HG03378 (cell line): ENCODE measurements around the gene COPZ2.
"Not testable (repeated sequence)": the region's sequence is repeated elsewhere in the genome, so short reads cannot be mapped to it uniquely, and the experiment has no call there.

ENCODE experiments used
- ATAC-seq: cut with Tn5 transposase; IDR thresholded peaks from one replicate; pipeline ENCODE4 v1.9.1; 2021; ENCODE audit warnings: mild to moderate bottlenecking, moderate library complexity; ENCODE audit not compliant: unreplicated experiment

Gene COPZ2, protein sequence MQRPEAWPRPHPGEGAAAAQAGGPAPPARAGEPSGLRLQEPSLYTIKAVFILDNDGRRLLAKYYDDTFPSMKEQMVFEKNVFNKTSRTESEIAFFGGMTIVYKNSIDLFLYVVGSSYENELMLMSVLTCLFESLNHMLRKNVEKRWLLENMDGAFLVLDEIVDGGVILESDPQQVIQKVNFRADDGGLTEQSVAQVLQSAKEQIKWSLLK

DNA sequence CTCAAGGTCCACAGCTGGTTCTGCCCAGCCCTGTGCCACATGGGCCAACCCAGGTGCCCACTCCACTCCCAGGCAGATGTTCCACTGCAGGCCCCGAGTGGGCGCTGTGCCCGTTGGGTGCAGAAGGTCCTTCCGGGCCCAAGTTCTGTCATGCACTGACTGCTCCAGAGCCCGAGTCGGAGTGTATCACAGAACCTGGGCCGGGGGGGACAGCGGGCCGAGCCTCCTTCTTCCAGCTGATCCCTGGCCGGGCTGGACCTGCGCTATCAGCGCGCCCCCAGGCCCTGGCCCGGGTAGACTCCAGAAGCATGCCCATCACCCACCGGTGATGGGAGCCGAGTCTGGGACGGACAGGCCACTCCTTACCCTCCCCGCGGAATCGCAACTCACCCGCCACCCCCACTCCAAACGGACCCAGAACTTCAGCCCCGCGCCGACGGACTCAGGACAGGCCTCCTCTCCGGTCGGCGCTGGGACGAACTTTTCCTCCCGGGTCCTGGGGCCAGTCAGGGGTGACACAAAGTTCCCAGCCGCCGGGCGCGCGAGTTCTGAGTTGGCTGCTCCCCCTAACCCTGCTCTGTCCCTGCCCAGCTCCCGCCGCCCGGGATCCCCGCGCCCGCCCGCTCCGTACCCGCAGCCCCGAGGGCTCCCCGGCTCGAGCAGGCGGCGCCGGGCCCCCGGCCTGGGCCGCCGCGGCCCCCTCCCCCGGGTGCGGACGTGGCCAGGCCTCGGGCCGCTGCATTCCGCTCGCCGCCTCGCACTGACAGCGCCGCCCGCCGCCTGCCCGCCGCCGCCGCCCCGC lies at the start of gene COPZ2:
TSS of gene COPZ2 (minus strand) at position 762 of the 802 bp plus-strand sequence. CDS start at position 742, 20 bp downstream.
- ATAC-seq: no peak

DNA sequence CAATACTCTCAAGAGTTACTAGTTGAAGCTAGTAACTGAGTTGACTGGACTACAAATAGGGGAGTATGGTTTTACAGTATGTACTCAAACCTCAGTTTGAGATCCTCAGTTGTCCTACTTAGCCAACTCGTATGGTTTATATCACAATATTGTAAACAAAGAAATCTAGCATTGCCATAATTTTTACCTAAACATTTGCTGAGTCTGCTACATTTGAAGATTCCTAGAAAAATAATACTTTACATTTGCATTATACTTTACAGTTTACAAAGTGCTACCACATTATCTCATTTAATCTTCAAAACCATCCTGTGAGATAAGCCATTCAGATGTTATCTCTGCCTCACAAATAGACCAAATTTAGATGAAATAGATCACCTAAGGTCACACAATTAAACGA lies 47.3 kb upstream of the COPZ2 start:
- ATAC-seq: no peak

DNA sequence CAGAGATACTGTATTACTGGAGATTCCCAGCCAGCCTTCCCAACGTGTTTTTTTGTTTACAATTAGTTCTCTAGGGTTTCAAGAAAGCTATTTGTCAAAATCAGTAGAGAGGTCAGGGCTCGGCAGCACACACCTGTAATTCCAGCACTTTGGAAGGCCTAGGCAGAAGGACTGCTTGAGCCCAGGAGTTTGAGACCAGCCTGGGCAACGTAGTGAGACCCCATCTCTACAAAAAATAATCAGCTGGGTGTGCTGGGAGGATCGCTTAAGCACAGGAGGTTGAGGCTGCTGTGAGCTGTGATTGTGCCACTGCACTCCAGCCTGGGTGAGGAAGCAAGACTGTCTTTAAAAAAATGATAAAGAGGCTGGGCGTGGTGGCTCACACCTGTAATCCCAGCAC lies 44.3 kb upstream of the COPZ2 start:
- ATAC-seq: no peak

DNA sequence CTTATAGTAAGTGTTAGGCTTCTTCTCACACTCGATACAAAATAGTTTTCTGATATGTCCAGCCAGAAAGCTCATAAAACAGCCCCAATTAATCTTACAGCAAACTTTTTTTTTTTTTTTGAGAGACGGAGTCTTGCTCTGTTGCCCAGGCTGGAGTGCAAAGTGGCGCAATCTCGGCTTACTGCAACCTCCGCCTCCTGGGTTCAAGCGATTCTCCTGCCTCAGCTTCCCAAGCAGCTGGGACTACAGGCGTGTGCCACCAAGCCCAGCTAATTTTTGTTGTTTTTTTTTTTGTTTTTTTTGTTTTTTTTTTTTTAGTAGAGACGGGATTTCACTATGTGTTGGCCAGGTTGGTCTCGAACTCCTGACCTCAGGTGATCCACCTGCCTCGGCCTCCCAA lies 39.6 kb upstream of the COPZ2 start:
- ATAC-seq: not testable (repeated sequence)

DNA sequence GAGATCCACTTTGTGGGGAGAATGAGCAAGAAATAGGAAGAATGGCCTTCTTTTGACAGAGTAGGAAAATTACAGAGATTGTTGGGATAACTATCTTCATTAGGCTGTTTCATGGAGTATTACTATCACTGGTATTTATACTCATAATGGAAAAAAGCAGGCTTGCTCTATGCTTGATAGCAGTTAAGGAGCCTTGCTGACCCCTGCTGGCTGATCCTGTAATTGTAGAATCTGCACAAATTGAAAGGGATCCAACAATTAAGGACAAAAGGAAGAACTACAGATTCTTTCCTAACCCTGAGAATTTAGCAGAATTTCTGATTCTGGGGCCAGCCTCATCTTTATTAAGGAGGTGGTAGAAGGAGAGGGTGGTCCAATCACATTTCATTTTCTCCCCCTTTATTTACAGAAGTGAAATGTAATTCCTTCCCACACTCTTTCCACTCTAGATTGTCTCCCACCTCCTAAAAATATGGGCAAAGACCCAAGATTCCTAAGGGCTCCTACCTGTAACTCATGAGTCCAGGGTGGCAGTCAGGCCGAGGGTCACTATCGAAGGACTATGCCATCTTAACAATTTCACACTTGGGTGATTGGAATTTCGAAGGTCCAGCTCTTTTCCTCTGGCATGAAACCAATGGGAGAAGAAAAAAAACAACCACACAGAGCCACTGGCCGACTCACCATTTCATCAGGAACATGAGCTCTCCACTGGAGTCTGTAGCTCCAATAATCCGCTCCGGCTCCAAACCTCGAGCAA lies 36.9 kb upstream of the COPZ2 start:
- ATAC-seq: no peak

DNA sequence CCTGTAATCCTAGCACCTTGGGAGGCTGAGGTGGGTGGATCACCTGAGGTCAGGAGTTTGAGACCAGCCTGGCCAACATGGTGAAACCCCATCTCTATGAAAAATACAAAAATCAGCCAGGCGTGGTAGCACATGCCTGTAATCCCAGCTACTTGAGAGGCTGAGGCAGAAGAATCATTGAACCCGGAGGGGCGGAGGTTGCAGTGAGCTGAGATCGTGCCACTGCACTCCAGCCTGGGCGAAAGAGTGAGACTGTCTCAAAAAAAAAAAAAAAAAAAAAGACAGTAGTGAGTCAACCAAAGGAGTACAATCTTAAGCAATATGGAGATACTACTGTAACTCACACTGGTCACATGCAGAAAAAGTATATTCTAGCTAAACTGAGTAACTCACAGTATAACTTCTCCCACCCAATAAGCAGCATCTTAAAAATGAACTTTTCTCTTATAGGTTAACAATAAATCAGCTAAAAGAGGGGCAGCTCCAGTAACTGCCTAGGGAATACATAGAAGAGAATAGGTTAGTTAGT lies 36.0 kb upstream of the COPZ2 start:
- ATAC-seq: not testable (repeated sequence)

DNA sequence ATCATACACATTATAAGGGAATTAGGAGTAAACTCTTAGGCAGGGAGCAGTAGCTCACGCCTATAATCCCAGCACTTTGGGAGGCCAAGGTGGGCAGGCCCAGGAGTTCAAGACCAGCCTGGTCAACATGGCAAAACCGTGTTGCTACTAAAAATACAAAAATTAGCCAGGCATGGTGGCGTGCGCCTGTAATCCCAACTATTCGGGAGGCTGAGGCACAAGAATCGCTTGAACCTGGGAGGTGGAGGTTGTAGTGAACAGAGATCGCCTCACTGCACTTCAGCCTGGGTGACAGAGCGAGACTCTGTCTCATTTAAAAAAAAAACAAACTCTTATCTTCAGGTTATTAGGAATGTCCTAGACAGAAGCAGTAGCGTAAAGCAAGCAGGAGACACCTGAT lies 35.2 kb upstream of the COPZ2 start:
- not testable (repeated sequence) for ATAC-seq

DNA sequence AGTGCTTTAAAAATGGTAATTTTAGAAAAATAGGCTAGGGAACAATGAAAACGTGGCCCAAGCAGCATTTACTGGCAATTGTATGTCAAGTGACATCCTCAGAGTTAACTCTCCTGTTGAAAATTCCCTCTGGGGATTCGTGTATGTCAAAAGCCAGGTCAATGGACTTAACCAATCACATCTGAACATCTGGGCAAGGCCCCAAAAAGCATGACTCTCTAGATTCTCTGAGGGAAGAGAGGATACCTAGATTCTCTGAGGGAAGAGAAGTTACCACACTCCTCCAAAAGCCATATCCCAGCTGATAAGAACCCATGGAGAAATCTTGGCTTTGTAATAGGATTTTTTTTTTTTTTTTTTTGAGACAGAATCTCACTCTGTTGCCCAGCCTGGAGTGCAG lies 34.1 kb upstream of the COPZ2 start:
- ATAC-seq: no peak

DNA sequence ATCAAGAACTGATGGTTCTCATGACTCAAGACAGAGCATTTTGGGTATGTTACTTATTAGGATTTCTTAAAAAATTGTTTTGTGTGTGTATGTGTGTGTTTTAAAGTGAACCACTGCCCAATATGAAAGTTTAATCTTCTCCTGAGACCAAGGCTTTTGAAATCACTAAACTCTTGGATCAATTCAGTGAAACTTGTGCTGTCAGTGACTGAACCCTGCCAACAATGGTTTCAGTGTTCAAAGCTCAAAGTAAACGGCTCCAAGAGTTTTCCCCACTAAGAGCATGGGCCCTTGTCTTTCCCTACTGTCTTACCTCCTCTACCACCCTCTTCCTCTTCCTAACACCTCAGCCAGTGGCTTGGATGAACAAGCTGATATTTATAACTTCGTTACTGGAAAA lies 32.6 kb upstream of the COPZ2 start:
- no peak for ATAC-seq

DNA sequence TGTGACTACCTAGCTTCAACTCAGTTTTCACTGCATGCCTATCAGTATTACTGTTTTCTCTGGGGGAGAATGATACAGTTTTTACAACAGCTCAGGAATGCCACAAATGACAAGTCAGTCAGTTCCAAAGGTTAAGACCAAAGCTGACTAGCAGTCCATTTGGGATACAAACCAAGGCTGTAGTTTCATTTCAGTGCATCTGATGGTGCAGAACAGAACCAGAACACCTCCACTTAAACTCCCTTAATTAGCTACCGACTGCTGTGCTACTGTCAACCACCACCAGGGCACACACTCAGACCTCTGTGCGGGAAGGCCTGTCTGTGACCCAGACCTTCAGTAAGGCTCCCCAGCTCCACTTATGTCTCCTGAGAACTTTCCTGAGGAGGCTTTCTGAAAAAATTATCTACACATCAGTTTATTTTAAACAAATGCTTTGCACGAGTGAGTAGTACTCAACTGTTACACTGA lies 30.9 kb upstream of the COPZ2 start:
- ATAC-seq: no peak

DNA sequence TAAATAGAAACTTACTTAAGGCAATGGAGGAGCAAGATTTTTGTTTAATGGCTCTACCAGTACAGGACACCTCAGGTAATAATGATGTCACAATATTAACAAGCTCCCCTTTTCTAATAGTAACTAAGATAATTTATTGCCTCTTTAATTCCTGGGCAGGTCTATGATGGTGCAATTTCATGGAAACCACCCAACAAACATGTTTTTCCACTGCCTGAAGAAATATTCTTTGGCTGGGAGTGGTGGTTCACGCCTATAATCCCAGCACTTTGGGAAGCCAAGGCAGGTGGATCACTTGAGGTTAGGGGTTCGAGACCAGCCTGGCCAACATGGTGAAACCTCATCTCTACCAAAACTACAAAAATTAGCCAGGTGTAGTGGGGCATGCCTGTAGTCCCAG lies 30.2 kb upstream of the COPZ2 start:
- ATAC-seq: not testable (repeated sequence)

DNA sequence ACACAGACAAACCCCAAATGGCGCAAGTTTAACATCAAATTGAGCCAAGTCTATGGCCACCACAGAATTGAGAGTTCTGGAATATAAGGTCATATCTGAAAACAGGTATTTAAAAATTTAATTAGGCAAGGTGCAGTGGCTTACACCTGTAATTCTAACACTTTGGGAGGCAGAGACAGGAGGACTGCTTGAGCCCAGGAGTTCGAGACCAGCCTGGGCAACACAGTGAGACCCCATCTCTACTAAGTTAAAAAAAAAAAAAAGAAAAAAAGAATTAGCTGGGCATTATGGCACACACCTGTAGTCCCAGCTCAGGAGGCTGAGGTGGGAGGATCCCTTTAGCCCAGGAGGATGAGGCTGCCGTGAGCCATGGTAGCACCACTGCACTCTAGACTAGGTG lies 29.6 kb upstream of the COPZ2 start:
- ATAC-seq: no peak

DNA sequence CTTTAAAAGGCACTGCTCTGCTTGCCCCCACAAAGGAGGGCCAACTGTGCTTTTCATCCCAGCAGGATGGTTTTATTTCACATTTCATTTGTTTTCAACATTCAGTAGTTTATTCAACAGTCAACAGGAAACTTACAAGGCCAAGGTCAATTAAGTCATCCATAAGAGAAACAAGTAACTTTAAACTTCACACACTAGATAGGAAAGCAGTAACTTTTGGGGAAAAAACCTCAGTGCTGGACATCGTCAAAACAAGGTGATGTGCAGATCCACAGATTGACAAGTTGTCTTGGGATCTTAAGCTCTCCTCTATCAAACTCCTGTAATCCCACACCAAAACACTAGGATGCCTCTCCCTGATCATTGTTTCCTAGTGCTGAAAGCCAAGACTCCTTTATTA lies 29.1 kb upstream of the COPZ2 start:
- no peak for ATAC-seq

DNA sequence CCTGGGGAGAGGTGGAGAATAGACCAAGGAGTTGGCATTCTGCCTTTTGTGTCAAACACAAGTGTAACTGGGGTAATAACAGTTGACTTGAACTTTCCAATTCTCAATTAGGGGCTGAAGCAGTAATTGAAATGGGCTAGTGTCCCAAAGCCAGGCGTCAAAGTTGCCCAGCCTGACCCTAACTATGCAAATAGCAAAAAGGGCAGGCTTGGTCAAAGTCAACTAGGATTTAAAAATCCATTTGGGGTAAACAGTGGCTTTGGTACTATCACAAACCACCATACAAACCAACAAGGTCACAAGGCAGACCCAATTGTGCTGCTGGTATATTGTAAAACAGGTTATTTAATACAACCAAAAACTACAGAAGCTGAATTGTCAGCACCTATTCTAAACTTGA lies 28.6 kb upstream of the COPZ2 start:
- ATAC-seq: no peak

DNA sequence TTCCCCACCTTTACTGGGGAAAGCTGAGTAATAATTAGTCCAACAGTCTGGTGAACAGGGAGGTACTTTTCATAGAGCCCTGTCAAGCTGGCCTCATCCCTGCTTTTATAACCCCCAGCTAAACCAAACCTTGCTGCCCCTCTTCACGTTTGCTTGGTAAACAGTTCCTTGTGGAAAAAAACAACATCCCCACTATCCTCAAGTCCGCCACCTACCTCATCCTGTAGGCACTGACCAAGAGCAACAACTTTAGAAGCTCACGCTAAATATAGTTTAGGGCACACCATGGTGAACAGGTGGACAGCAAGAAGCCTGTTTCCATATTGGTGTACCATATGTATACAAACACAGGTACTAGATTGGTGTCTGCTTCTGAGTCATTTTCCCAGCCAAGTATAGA lies 27.0 kb upstream of the COPZ2 start:
- no peak for ATAC-seq

DNA sequence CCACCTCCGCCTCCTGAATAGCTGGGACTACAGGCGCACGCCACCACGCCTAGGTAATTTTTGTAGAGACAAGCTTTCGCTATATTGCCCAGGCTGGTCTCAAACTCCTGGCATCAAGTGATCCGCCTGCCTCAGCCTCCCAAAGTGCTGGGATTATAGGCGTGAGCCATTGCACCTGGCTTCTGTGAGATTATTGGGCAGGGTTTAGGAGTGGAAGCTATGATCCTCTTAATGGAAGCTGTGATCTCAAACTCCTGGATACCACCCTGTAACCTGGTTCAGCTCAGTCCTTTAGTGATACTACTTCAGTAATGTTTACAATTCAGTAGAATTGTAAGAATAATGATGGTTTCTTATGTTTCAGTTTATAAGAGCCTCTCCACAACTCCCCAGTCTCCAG lies 24.7 kb upstream of the COPZ2 start:
- no peak for ATAC-seq

DNA sequence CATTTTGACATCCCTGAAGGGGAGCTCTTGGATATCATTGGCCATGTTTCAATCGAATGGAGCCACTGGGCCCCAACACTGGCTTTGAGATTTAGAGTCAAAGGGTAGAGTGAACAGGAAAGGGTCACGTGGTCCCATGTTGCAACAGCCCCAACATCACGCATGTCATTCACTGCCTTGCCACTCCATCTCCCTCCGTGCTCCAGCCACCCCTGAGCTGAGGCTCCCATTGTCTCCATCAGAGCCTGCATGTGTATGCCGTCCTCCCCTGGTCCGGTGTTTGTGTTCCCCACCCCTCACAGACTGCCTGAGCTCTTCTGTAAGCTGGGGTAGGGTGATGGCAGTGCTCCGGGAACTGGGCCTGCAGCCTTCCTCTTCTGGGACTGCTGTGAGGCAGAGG lies 22.7 kb upstream of the COPZ2 start:
- ATAC-seq: no peak

DNA sequence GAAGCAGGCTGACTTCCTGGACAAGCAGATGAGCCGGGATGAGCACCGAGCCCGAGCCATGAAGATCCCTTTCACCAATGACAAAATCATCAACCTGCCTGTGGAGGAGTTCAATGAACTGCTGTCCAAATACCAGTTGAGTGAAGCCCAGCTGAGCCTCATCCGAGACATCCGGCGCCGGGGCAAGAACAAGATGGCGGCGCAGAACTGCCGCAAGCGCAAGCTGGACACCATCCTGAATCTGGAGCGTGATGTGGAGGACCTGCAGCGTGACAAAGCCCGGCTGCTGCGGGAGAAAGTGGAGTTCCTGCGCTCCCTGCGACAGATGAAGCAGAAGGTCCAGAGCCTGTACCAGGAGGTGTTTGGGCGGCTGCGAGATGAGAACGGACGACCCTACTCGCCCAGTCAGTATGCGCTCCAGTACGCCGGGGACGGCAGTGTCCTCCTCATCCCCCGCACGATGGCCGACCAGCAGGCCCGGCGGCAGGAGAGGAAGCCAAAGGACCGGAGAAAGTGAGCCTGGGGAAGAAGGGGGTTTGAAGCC lies 21.6 kb upstream of the COPZ2 start:
- no peak for ATAC-seq

DNA sequence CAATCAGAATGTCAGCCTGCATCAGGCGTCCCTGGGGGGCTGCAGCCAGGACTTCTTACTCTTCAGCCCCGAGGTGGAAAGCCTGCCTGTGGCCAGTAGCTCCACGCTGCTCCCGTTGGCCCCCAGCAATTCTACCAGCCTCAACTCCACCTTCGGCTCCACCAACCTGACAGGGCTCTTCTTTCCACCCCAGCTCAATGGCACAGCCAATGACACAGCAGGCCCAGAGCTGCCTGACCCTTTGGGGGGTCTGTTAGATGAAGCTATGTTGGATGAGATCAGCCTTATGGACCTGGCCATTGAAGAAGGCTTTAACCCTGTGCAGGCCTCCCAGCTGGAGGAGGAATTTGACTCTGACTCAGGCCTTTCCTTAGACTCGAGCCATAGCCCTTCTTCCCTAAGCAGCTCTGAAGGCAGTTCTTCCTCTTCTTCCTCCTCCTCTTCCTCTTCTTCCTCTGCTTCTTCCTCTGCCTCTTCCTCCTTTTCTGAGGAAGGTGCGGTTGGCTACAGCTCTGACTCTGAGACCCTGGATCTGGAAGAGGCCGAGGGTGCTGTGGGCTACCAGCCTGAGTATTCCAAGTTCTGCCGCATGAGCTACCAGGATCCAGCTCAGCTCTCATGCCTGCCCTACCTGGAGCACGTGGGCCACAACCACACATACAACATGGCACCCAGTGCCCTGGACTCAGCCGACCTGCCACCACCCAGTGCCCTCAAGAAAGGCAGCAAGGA lies 21.0 kb upstream of the COPZ2 start:
- no peak for ATAC-seq

DNA sequence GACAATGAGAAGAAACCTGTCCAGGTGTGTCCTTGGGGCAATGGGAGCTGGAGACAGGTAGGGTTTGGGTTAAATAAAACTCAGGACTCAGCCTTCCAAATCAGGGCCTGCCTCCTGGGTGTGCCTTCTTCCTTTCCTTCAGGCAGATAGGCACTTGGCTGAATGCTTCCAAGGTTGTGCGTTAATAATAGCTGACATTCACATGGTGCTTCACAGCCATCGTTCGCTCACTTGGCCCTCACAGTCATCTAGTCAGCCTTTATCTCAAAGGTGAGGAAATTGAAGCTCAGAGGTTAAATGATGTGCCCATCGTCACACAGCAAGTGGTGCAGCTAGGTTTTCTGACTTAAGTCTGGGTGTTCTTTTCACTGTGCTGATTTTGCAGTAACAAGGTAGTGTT lies 20.0 kb upstream of the COPZ2 start:
- no peak for ATAC-seq

DNA sequence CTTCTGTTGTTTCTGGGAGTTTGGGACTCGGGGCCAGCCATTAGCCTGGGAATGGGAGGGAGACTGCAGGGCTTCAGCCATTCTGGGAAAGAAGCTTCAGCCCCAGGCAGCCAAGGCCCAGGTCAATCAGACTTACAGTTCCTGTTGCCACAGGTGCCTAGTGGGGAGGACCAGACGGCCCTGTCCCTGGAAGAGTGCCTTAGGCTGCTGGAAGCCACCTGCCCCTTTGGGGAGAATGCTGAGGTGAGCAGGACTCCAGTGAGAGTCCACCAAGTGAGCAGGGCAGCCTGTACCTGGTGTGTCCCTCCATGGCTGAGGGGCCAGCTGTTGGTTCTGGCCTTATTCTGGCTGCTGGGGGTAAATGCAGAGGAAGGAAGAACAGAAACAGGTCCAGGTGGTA lies 19.3 kb upstream of the COPZ2 start:
- ATAC-seq: no peak
